Fibroblast of the conjunctiva (primary cell): ENCODE measurements around the gene ADD2.

Experiments used
- DNase-seq: peaks from one replicate; pipeline ENCODE4 v3.0.0-alpha.2; 2010; ENCODE audit warnings: low read depth

ADD2 gene

DNA sequence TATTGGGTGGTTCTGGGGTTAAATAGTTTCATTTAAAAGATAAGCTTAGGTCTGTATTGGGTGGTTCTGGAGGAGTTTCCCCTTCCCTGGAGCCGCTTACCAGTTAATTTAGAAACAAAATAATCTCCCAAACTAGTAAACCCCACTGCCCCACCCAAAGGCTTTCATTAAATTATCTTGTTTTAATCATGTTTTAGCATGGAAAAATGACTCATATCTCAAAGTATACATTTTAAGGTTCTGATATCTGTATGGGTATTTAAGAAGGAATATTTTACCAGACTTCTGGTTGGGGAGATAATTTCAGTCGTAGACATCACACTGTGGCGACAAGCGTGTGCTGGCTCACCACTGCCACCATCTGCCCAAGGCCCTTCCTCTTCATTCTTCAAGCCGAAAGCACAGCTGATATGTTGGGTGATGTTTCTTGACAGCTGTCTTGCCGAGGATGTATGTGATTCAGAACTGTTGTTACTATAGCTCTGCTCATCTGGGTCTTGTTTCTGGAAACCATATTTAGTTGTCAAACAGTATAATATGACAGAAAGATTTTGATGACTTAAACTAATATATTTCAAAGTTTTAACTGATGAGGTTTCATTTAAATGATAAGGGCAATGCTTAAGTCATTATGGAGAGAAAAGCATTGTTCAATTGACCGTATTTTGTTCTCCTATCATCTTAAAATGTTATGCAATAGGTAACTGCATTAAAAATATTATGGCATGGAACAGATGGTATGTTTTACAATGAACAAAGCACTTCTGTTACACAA, 17.3 kb upstream of the ADD2 start:
- no peak for DNase-seq

DNA sequence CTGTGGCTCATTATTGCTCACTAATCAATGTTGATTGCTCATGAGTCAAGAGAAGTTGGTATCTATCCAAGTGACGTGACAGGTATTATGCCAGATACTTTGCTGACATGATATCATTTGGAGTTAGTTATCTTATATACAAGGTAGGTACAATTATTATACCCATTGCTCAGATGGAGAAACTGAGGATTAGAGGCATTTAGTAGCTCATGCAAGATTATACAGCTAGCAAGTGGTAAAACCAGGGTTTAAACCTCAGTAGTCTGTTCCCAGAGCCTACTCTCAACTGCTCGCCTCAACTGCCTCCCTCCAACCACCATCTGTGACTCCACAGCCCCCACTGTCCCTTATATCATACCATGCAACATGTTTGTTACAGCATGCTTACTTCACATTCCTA, 16.3 kb upstream of the ADD2 start:
- no peak for DNase-seq

DNA sequence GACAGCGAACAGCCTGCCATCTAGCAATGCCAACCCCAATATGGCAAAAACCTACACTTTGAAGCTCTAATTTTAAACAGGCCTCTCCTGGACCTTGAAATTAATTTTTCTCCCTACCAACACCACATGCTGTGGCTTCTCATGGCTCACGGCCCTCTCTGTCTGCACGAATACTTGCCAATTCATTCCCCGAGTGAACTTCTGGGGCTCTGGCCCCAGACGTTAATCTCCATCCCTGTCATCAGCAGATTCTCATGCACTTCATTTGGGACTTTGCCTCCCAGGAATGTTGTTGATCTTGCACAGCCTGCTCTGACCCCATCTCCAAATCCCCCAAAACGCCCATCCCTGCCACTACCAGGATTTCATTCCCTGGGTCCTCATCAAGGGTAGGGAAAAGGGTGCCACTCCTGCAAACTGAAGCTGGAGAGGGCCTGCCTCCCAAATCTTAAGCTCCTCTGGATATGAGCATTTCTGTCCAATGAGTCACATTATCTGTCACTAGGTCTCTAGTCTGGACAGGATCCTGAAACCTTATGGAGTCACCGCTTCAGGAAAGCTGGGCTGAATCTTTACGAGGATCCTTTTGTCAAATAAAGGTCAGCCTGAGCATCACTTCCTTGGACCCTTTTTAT, 12.0 kb upstream of the ADD2 start:
- no peak for DNase-seq

DNA sequence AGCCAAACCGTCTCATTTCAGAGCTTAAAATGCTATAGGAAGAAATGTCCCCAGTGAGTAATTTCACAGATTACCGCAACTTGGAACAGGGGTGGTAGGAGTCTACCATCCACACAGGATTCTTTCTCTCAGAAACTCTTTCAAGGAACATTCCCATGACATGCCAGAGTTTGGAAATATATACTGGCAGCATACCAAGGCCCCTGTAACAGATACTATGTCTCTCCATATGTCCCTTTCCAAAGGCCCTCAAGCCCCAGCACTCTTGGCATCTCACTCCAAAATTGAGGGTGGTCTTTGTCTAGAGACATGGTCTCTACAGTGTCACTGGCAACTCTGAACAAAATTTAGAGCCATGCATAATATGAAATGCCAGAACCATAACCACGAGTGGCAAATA, 11.5 kb upstream of the ADD2 start:
- DNase-seq, result no peak

DNA sequence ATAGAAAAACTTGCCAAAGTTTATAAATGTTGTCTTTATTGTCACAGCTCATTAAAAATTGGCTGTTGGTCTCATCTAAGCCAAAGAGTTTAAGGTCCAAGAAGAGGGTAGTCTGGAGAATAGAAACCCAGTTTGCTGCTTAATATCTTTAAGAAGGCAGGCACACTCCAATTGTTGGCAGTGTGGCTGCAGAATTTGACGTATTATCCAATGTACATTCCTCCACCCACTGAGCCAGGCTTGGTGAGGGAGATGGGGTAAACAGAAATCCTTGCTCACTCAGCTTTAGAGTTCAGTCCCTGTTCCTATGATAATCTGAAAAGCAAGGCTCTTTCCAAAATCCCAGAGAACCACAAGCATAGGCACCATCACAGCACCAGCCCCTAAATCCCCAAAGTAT, 10.7 kb upstream of the ADD2 start:
- no peak for DNase-seq

DNA sequence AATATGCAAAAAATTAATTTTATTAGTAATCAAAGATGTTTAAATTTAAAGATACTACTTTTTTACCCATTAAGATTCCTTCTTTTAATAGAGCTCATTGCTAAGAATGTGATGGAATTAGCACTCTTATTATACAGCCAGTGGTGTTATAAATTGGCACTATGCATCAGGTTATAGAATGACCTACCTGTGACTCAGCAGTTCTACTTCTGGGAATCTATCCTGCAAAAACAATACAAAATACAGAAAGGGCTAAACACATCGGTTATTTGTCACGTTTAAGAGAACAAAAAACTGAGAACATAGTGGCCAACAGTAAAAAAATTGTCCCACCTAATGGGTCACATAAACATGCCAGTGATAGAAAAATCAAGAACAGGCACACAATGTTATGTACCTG, 9.4 kb upstream of the ADD2 start:
- DNase-seq, result no peak

DNA sequence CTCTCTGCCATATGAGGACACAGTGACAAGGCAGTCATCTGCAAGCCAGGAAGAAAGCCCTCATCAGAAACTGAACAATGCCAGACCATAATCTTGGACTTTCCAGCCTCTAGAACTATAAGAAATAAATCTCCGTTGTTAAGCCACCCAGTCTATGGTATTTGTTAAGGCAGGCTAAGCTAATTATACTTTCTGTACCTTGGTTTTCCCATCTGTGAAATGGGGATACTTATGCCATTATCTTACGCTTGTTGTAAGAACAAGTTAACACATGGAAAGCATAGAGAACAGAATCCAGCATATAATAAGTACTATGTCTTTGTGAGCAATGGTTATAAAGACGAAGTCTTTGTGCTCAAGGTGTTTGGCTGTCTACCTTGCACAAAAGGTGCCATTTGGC, 8.3 kb upstream of the ADD2 start:
- DNase-seq, result no peak

DNA sequence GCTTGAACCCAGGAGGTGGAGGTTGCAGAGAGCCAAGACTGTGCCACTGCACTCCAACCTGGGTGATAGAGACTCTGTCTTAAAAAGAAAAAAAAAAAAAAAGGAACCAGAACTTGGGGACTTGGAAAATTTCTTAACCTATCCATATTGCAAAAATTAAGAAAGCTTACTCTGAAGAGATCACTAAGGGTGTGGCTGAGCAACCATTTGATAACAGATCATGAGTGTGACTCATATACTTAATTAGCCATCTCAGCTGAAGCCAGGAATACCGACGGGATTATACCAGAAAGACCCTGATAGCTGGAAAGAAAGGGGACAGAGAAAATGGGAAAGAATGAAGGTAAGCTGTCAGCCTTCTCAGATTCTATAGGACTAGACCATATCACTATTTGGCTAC, 7.1 kb upstream of the ADD2 start:
- DNase-seq, result no peak

DNA sequence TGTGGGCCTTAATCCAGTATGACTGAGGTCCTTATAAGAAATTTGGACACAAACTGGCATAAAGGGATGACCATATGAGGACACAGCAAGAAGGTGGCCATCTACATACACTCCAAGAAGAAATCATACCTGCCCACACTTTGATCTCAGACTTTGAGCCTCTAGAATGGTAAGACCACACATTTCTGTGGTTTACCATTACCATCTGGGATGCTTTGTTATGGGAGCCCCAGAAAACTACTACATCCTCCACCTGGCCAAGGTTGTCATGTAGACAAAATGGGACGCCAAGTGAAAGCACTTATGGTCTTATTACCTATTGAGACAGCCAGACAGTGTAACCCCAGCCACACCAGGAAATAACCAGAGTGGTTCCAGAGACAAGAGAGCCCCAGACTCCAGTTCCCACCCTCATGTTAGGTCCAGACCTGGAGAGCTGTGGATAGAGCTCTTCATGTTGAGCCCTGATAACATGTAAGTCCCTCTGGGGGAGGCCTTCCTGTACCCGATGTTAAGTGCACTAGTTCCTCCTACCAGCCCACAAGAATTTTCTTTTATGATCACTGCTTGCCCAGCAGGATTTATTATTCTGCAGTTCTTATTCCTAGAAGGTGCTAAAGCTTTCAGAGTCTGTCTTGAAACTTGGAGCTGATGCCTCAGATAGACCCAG, 4.6 kb upstream of the ADD2 start:
- DNase-seq, result no peak

DNA sequence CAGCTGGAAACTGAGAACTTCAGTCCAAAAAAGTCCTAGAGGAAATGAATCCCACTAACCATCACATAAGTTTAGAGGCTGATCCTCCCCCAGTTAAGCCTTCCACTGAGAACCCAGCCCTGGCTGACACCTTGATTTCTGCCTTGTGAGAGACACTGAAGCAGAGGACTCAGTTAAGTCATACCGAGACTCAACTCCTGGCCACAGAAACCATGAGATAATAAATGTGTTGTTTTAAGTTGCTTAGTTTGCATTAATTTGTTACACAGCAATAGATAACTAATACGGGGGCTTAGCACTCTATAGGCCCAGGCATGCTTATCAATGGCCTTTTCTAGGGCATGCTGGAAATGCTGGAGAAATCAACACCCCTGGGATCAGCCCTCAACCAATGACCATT, 3.4 kb upstream of the ADD2 start:
- no peak for DNase-seq

DNA sequence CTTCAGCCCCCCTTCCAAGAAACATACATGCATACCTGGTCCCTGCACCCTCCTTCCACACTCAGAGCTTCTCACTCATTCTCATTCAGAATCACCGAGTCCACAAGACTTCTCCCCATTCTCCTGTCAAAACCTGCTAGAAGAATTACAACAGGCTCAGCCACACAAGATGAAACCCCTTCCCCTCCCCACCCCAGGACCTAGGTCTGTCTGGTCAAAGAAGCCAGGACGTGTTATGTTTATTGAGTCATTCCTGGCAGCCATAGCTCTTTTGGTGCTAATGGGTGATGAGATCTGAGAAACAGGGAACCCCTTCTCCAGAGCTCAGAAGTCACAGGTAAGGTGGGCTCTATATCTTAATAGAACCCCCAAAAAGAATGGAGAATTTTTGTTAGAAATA, 1.4 kb upstream of the ADD2 start:
- DNase-seq, result no peak

DNA sequence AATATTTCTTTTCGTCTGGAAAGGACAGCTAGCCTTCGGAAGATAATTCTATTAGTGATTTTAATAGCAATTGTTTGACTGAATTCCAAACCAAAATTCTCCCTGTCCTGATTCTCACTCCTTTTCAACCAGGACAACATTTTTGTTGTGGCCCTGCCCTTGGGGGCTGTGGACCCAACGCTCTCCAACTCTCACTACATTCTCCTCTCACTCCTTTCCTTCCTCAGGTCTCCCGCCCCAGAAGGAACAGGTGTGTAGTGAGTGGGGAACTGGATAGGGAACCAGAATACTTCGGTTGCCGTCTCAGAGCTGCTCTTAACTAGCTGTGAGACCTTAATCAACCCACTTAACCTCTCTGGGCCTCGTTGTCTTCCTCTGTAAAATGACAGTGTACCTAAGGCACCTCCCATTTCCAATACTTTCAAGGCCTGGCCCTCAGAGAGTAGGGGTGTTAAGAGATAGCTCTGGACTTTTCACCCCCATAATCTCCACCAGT, 638 bp upstream of the ADD2 start:
- no peak for DNase-seq

DNA sequence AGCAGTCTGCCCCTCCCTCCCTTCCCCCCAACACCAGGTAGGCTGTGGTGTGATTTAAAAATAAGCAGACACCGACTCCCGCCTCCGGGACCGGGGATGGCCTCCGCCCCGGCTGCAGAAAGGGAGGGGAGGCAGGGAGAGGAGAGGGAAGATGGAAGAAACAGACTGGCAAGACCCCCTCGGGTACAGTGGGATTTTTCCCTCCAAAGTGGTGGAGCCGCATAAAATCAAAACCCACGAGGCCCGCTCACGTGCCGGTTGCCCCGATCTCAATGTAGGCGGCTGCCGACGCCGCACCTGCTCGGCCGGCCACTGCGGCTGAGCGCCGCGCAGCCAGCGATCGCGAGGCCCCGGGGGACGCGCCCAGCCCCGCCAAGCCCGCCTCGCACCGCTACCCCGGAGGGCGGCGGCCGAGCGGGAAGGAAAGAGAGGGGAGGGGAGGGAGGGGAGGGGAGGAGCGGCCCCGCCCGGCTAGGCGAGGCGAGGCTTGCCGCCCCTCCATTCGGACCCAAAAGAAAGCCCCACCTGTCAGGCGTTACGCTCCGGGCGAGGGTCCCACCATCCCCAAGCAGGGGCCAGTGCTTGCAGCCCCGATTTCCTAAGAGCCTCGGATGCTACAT, 811 bp downstream of the ADD2 start:
- no peak for DNase-seq

DNA sequence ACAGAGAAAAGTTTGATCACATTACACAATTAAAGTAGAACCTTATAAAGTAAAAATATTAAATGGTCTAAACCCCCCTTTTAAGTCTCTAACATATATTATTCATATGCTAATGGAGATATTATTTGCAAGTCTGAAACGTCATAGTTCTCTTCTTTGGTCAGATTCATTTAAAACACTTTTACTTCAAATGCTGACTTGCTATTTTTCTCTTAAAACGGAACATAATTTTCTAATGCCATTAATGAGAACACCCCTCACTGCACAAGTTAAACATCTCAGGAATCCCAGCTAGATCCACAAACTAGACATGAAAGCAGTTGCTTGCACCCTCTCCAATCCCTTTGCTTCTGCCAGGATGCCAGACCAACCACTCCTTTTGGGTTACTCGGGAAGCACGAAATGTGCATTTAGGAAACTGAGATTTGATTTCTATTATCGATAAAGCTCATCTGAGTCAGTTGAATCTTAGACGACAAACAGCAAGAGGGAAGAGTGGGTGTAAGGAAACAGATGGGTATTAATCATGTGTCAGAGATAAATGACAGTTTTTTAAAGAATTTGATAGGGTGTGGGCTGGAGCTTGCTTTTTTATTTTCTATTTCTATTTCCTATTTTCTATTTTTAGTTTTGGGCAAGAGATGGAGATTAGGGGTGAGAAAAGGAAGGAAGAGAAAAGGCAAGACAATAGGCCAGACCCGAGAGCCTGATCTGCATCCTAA, 1.5 kb downstream of the ADD2 start:
- no peak for DNase-seq

DNA sequence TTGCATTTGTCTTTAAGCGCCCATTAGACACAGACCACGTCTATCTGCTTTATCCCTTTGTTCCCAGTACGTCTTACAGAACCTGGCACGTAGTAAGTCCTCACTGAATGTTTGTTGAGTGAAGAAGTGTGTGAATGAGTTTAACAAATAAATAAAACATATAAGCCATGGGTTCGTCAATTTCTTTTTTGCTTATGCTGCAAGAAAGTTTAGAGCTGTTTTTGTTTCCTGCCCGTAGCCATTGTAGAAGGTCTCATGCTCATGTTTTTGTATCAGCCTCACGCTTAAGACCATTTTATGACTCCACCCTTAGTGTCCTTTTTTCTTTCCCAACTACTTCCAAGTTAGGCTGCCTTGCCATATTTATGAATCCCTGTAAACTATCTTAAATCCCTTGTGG, 2.5 kb downstream of the ADD2 start:
- no peak for DNase-seq

DNA sequence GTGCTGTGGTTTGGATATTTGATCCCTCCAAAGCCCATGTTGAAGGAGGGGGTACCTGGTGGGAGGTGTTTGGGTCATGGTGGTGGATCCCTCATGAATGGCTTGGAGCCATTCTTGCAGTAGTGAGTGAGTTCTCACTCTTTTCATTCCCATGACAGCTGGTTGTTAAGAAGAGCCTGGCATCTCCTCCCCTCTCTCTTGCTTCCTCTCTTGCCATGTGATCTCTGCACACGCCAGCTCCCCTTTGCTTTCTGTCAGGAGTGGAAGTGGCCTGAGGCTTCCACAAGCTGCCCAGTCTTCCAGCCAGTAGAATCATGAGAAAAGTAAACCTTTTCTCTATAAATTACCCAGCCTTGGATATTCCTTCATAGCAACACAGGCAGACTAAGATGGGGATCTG, 8.6 kb downstream of the ADD2 start:
- DNase-seq, result no peak

DNA sequence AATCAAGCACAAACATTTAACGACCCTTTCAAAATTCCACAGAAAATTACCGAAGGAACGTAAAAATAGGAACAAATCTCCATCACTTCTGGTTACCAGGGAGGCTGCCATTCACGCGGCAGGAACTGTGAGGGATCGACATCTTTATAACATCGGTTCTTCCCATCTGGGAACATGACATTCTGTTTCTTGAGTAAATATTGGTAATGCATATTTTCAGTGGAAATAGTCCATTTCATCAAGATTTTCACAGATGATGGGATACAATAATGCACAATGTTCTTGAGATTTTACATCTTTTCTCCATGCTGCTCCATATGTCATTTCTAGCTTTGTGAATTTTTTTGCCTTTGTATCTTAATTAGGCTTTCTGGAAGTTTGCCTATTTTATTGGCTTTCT, 10.0 kb downstream of the ADD2 start:
- DNase-seq, result no peak

DNA sequence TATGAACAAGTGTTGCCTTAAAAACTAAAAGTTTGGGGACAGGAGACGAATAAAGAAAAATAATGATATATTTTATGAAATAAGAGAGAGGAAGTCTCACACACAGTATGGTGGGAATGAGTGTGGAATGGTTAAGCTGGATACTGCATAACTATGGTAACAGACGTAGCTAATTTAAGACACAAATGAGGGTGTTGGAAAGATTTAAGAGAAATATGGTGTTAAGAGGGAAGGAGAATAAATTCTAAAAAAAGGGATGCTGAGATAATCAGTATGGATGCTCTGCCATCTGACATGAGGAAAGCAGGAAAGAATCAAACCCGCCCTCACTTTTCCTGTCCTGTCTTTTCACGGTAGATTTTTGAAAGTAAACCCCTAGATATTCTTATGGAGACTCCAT, 10.6 kb downstream of the ADD2 start:
- no peak for DNase-seq

DNA sequence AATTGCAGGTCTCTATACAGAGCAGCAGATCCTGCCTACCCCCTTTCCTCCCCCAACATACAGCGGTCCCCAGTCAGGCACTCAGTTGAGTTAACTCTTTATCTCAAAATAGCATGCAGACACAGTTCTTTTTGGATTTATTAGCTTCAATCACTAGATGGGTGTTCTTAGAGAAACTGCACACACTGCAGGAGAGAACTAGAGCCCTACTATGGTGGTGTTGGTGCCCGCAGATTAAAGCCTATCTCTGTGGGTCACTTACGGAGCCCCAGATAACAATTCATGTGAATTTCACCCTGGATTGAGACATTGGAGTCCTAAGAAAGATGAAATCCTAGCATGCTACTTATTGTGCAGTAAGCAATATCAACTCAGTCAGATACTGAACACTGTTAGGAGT, 11.9 kb downstream of the ADD2 start:
- no peak for DNase-seq

DNA sequence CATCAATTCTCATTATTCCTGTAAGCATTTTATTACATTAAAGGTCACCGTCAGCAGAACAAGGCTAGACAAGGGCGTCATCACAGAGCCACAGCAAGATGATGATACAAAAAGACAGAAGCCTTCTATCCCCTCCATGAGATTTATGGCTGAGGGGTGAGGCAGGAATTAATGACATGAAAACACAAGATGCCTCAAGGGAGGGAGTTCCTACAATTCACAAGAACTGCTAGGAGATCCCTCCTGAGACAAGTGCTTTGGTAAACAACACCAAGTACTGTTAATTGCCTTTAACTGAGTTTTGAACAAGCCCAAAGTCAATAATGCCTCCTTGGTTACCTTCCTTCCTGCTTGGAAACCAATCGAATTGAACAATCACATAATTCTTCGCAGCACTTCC, 14.1 kb downstream of the ADD2 start:
- DNase-seq, result no peak

DNA sequence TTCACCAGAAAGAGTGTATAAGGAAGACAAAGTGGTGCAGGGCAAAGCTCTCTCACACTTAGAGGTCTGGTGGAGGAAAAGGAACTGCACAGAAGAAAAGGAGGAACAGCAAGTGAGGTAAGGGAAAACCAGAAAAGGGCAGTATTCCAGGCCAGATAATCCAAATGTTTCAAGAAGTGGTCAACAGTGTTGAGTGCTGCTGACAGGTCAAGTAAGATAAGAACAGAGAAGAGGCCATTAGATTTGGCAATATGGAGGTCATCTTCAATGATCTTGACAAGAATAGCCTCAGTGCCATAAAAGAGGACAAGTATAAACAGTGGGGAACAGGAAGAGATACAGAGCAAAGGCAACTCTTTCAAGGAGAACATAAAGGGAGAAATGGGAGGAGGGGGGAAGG, 15.0 kb downstream of the ADD2 start:
- no peak for DNase-seq

DNA sequence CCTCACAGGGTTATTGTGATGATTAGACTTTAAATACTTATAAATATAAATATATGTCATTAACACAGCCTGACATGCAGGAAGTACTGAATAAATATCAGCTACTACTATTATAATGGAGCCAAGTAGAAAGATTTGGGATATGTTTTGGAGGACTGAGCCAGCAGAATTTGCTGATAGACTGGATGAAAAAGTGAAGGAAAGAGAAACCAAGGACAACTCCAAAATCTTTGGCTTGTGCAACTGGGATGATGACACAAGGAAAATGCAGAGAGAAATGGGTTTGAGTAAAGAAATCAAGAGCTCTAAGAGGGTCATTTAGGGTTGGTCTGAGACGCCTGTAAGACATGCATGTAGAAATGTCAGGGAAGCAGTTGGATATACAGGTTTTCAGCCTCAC, 15.6 kb downstream of the ADD2 start:
- DNase-seq, result no peak
